Measurements from ENCODE around the gene PRM1.

GRCh38 chr16:11254913-11255736, 26.0 kb downstream of the PRM1 start:
- TF ChIP-seq, protein P1, sequence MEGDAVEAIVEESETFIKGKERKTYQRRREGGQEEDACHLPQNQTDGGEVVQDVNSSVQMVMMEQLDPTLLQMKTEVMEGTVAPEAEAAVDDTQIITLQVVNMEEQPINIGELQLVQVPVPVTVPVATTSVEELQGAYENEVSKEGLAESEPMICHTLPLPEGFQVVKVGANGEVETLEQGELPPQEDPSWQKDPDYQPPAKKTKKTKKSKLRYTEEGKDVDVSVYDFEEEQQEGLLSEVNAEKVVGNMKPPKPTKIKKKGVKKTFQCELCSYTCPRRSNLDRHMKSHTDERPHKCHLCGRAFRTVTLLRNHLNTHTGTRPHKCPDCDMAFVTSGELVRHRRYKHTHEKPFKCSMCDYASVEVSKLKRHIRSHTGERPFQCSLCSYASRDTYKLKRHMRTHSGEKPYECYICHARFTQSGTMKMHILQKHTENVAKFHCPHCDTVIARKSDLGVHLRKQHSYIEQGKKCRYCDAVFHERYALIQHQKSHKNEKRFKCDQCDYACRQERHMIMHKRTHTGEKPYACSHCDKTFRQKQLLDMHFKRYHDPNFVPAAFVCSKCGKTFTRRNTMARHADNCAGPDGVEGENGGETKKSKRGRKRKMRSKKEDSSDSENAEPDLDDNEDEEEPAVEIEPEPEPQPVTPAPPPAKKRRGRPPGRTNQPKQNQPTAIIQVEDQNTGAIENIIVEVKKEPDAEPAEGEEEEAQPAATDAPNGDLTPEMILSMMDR (conservative IDR thresholded peaks at IDR 0.05; ENCODE audit: low read depth, low read length): no peak; the same call in 1 of the 2 replicates
- no peak for TF ChIP-seq CEBPB (IDR thresholded peaks at IDR 0.05; ENCODE audit: low read depth, low read length)
- TF ChIP-seq RAD21 (IDR thresholded peaks at IDR 0.05; ENCODE audit: low read length): no peak; the same call in 1 of the 2 replicates
- no peak for TF ChIP-seq RFX5 (IDR thresholded peaks at IDR 0.05; ENCODE audit: low read depth, low read length)
- TF ChIP-seq FOS (IDR thresholded peaks at IDR 0.05; ENCODE audit: low read depth, low read length): no peak
